Chondrocyte (in vitro differentiated cells): Measurements from ENCODE around the gene IL36B. TPM values are rescaled to one million over a fixed set of nuclear protein-coding genes. Genes with fewer than 3 reads are reported as not detected.

Experiments
- DNase-seq: peaks from one replicate; pipeline ENCODE4 v3.0.0; 2021; ENCODE audit warnings: mixed read lengths, low spot score
- H3K27ac Mint-ChIP-seq: one replicate; pipeline ENCODE4 v1.8.0; 2021; ENCODE audit warnings: mild to moderate bottlenecking, moderate library complexity, mixed read lengths; ENCODE audit not compliant: unreplicated experiment
- H3K27me3 Mint-ChIP-seq: 2 replicates; pipeline ENCODE4 v1.8.0; 2021; ENCODE audit warnings: low read depth, mixed read lengths
- H3K36me3 Mint-ChIP-seq: 2 replicates; pipeline ENCODE4 v1.8.0; 2021; ENCODE audit warnings: low read depth, mixed read lengths
- H3K4me1 Mint-ChIP-seq: 2 replicates; pipeline ENCODE4 v1.8.0; 2021; ENCODE audit warnings: low read depth, mild to moderate bottlenecking, mixed read lengths
- H3K4me3 Mint-ChIP-seq: one replicate; pipeline ENCODE4 v1.8.0; 2021; ENCODE audit warnings: mild to moderate bottlenecking, moderate library complexity, mixed read lengths; ENCODE audit not compliant: unreplicated experiment
- H3K9me3 Mint-ChIP-seq: 2 replicates; pipeline ENCODE4 v1.8.0; 2021; ENCODE audit warnings: low read depth, mixed read lengths
- total RNA-seq: library from RNA; stranded (reverse); gene quantifications from 3 replicates; pipeline ENCODE4 v1.2.1, GENCODE V29; 2021
- TF ChIP-seq, protein P1 (sequence below): fragments of 200-600 bp; sonication (generic); IDR thresholded peaks from 2 replicates; pipeline ENCODE4 v1.5.0; 2021; ENCODE audit warnings: antibody characterized with exemption, mild to moderate bottlenecking, moderate library complexity

IL36B gene
- total RNA-seq, 1 donor from 2014 or later, result not detected

DNA sequence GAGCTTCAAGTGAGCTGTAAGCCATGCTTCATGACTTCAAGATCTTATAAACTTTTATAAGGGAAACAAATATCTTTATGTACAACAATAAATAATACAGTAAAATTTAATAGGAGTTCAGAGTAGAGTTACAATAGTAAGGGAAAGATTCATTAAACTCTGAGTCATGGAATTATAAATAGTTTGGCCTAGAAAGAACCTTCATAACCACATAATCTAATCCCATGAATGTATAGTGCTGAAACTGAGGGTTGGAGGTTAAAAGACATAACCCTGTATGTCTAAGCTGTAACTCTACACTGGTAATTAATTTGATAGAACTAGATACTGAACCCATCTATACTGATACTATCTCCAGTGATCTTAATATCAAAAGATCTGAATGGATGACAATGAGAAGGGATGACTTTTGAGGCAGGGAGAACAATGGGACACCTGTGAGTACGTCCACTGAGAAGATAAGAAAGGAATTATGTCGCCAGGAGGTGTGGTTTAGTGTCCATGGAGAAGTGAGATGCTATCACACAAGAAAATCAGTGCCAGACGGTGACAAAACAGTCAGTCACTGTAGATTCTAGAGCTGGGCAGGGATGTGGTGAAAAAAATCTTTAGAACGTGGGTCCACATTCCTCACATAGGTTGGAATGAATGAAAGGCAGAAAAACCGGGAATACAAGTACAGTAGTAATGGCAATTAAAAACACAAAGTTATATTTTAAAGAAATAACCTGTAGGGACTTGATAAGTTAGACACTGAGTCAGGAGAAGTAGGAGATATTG is 16.2 kb upstream of the IL36B start:
- Mint-ChIP-seq H3K27ac (no peak overlapping the region), H3K4me3 (no peak overlapping the region), H3K27me3 (peaks cover 32% of the 10 kb centered on the region), H3K4me1 (no peaks in the 10 kb centered on the region), H3K9me3 (peaks cover 9% of the 10 kb centered on the region), H3K36me3 (no peaks in the 10 kb centered on the region)
- TF ChIP-seq, protein P1, sequence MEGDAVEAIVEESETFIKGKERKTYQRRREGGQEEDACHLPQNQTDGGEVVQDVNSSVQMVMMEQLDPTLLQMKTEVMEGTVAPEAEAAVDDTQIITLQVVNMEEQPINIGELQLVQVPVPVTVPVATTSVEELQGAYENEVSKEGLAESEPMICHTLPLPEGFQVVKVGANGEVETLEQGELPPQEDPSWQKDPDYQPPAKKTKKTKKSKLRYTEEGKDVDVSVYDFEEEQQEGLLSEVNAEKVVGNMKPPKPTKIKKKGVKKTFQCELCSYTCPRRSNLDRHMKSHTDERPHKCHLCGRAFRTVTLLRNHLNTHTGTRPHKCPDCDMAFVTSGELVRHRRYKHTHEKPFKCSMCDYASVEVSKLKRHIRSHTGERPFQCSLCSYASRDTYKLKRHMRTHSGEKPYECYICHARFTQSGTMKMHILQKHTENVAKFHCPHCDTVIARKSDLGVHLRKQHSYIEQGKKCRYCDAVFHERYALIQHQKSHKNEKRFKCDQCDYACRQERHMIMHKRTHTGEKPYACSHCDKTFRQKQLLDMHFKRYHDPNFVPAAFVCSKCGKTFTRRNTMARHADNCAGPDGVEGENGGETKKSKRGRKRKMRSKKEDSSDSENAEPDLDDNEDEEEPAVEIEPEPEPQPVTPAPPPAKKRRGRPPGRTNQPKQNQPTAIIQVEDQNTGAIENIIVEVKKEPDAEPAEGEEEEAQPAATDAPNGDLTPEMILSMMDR, result no peak
- no peak for DNase-seq

DNA sequence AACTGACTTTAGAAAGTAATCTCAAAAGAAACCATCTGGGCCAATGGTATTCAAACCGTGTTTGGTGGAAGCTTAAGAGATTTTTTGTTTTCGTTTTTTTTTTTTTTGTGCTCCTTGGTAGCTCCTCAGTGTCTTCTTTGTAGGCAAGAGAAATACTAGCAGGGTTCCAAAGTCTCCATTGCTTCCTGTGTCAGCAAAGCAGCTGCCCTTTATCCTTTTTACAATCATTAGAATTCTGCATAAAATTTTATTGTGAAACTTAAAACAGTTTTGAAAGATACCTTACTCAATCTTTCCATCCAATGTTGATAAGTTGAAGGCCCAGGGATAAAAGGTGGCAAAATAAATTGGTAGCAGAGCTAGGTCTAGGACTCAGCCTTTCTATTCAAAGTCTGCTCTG is 15.6 kb upstream of the IL36B start:
- H3K36me3 Mint-ChIP-seq, result no peaks in the 10 kb centered on the region
- H3K27me3 Mint-ChIP-seq, result peaks cover 36% of the 10 kb centered on the region
- H3K4me1 Mint-ChIP-seq, result no peaks in the 10 kb centered on the region
- H3K9me3 Mint-ChIP-seq, result peaks cover 9% of the 10 kb centered on the region
- TF ChIP-seq, protein P1, result no peak
- no peak for DNase-seq
- H3K27ac Mint-ChIP-seq, result no peak overlapping the region
- no peak overlapping the region for H3K4me3 Mint-ChIP-seq

DNA sequence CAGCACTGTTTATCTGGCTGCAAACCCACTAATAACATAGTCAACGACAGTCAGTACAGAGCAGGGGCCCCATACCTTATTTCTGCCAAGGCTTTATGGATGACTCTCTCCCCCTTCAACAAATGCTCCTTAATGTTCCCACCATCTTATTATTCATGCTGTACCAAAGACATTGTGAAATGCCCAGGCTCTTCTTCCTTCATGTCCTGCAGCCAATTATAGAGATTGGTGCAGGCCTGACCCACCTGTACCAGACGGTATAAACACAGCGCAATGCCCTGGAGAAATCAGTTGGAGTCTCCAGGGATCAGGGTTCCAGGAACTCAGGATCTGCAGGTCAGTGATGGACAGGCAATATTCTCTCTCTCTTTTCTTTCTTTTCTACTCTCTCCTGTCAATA is 15.0 kb upstream of the IL36B start, which contains the start of gene IL1F10:
Gene IL1F10 (plus strand): TSS at position 290 of the 400 bp plus-strand sequence. CDS start 4,769 bp downstream, outside the sequence.
- Mint-ChIP-seq H3K27me3 (peaks cover 31% of the 10 kb centered on the region), H3K4me3 (no peak within 1 kb of the TSS), H3K27ac (no peak within 1 kb of the TSS), H3K9me3 (peaks cover 9% of the 10 kb centered on the region), H3K4me1 (no peaks in the 10 kb centered on the region), H3K36me3 (no peaks in the 10 kb centered on the region)
- DNase-seq, result no peak
- TF ChIP-seq, protein P1, result no peak

DNA sequence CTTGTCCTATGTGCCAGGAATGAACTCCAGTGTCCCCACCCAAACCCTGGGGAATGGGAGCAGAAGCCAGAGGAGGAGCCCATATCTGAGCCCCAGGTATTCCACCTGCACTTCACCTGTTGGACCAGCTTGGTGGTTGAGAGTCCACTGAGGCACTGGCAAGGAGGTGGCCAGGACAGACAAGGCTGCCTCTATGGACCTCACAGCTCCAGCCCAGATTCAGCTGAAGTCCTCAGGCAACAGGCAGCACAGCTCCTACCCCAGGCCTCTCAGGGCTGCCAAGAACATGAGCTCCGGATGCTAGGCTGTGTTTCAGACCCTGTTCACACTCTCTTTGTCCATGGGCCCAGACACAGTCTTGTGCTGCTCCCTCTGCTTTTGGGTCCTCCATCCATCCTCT is 12.2 kb upstream of the IL36B start:
- Mint-ChIP-seq H3K27ac (no peak overlapping the region), H3K4me3 (no peak overlapping the region), H3K4me1 (no peaks in the 10 kb centered on the region), H3K27me3 (peaks cover 35% of the 10 kb centered on the region), H3K9me3 (peaks cover 9% of the 10 kb centered on the region), H3K36me3 (no peaks in the 10 kb centered on the region)
- no peak for DNase-seq
- TF ChIP-seq, protein P1, result no peak

DNA sequence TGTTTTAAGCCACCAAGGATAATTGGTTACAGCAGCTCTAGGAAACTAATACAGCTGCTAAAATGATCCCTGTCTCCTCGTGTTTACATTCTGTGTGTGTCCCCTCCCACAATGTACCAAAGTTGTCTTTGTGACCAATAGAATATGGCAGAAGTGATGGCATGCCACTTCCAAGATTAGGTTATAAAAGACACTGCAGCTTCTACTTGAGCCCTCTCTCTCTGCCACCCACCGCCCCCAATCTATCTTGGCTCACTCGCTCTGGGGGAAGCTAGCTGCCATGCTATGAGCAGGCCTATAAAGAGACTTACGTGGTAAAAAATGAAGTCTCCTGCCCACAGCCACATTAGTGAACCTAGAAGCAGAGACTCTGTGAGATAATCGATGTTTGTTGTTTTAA is 11.6 kb upstream of the IL36B start:
- TF ChIP-seq, protein P1, result no peak
- Mint-ChIP-seq H3K9me3 (peaks cover 9% of the 10 kb centered on the region), H3K27ac (no peak overlapping the region), H3K4me3 (no peak overlapping the region), H3K27me3 (peaks cover 36% of the 10 kb centered on the region), H3K36me3 (no peaks in the 10 kb centered on the region), H3K4me1 (no peaks in the 10 kb centered on the region)
- DNase-seq, result no peak
